T-cell (primary cell): Measurements from ENCODE around the gene LRRC1. TPM values are rescaled to one million over a fixed set of nuclear protein-coding genes. Genes with fewer than 3 reads are reported as not detected.
"Not testable (repeated sequence)": the region's sequence is repeated elsewhere in the genome, so short reads cannot be mapped to it uniquely, and the experiment has no call there.

Experiments used
- ATAC-seq, 4 experiments: fragments of 200-7000 bp in 3 of 4; fragments of 150-1000 bp in 1 of 4; cut with Tn5 transposase; replicated peaks in 1 of 4; 1 replicate in 3 of 4; 2 replicates in 1 of 4; pipeline ENCODE4 v1.10.0; 2021; ENCODE audit warnings: moderate library complexity in 3 of 4, mild to moderate bottlenecking in 2 of 4, moderate number of reproducible peaks in 1 of 4
- CTCF ChIA-PET, 2 donors: fragments of 300-600 bp; sonication (Branson Sonifier 250); formaldehyde crosslinking; loops; one replicate each; lab custom pipeline; 2022; ENCODE audit warnings: antibody characterized with exemption in 2 of 2; lab: Charles Lee
- POLR2A ChIA-PET, 2 donors: fragments of 300-600 bp; sonication (Branson Sonifier 250); formaldehyde crosslinking; loops; one replicate each; lab custom pipeline; 2022; ENCODE audit warnings: antibody characterized with exemption in 2 of 2; lab: Charles Lee
- DNase-seq, 35 experiments: peaks; one replicate each; pipeline versions ENCODE4 v3.0.0 to v3.0.0-alpha.2; 2013 to 2023
- H3K27ac ChIP-seq: one replicate; pipeline ENCODE4 v1.5.1; 2013; ENCODE audit warnings: low read length
- H3K27me3 ChIP-seq, 2 experiments: replicated peaks in 1 of 2; 1 replicate in 1 of 2; 2 replicates in 1 of 2; pipeline versions ENCODE4 v1.6.1 to v1.7.0; 2013; ENCODE audit warnings: low read length in 1 of 2, mixed read lengths in 1 of 2; ENCODE audit not compliant: control insufficient read depth in 2 of 2, insufficient read depth in 2 of 2; ENCODE audit errors: extremely low read depth in 1 of 2
- H3K36me3 ChIP-seq, 2 donors: 1 replicate in 1 of 2; 2 replicates in 1 of 2; pipeline versions ENCODE4 v1.6.1 to v1.7.0; 2013; ENCODE audit warnings: low read length in 1 of 2; ENCODE audit not compliant: control insufficient read depth in 2 of 2, insufficient read depth in 1 of 2; ENCODE audit errors: extremely low read depth in 1 of 2
- H3K4me1 ChIP-seq, 2 experiments: 1 replicate in 1 of 2; 2 replicates in 1 of 2; pipeline versions ENCODE4 v1.6.1 to v1.7.0; 2013; ENCODE audit warnings: low read length in 2 of 2, mixed read lengths in 1 of 2; ENCODE audit not compliant: insufficient read depth in 2 of 2, control insufficient read depth in 1 of 2; ENCODE audit errors: extremely low read depth in 1 of 2
- H3K4me3 ChIP-seq, 2 donors: 1 replicate in 1 of 2; 2 replicates in 1 of 2; pipeline versions ENCODE4 v1.5.1 to v1.7.0; 2013; ENCODE audit warnings: mild to moderate bottlenecking in 2 of 2, low read length in 1 of 2, moderate library complexity in 1 of 2; ENCODE audit not compliant: control insufficient read depth in 1 of 2; ENCODE audit errors: extremely low read depth in 1 of 2
- H3K9me3 ChIP-seq: 2 replicates; pipeline ENCODE4 v1.7.0; 2013
- H3K27ac Mint-ChIP-seq, 2 donors: one replicate each; pipeline ENCODE4 v1.8.0; 2020 to 2021; ENCODE audit warnings: mild to moderate bottlenecking in 2 of 2, mixed read lengths in 2 of 2
- H3K27me3 Mint-ChIP-seq, 2 donors: one replicate each; pipeline ENCODE4 v1.8.0; 2021 to 2022; ENCODE audit warnings: mixed read lengths in 2 of 2
- H3K36me3 Mint-ChIP-seq: one replicate; pipeline ENCODE4 v1.8.0; 2021; ENCODE audit warnings: mixed read lengths
- H3K4me1 Mint-ChIP-seq, 3 donors: one replicate each; pipeline ENCODE4 v1.8.0; 2020 to 2022; ENCODE audit warnings: mixed read lengths in 3 of 3, mild to moderate bottlenecking in 1 of 3
- H3K4me3 Mint-ChIP-seq, 3 donors: one replicate each; pipeline ENCODE4 v1.8.0; 2020 to 2022; ENCODE audit warnings: mild to moderate bottlenecking in 3 of 3, mixed read lengths in 3 of 3, moderate library complexity in 3 of 3
- H3K9me3 Mint-ChIP-seq, 3 donors: one replicate each; pipeline ENCODE4 v1.8.0; 2020 to 2022; ENCODE audit warnings: mixed read lengths in 3 of 3
- WGBS: methylation state at CpG from one replicate; pipeline ENCODE4 v1.1.5; 2013; ENCODE audit warnings: missing lambda C conversion rate; ENCODE audit not compliant: insufficient coverage; 5-methylcytosine and 5-hydroxymethylcytosine counted together
- total RNA-seq, 35 experiments: library from RNA in 6 of 35; stranded (reverse) in 6 of 35; fragments of 120-200 nt in 1 of 35; gene quantifications; one replicate each; pipeline versions ENCODE4 v1.2.1 to v1.2.4 and lab custom pipeline; 2013 to 2026

LRRC1 gene
- total RNA-seq, 5 donors from 2014 or later (not counting 1 experiment from before 2014, with no cell fraction given) = 2.1 to 3.9 (median 2.8) TPM

- Histone ChIP-seq H3K27ac (no peak overlapping the region), H3K36me3 (no peaks in the 10 kb centered on the region), H3K27me3 (no peaks in the 10 kb centered on the region), H3K4me1 (peaks cover 3 to 6% of the 10 kb centered on the region in 2 experiments), H3K4me3 (no peak overlapping the region), H3K9me3 (no peaks in the 10 kb centered on the region)
- ATAC-seq = no peak
- ChIA-PET POLR2A (interaction anchor here in 1 of 2 donors (0.6 kb wide), 1 partner anchor 1559 kb away, joined by 3 read pairs; no protein-coding TSS in a partner anchor), CTCF (no interaction called here)
- Mint-ChIP-seq H3K27ac (no peak overlapping the region), H3K4me3 (no peak overlapping the region), H3K4me1 (peaks cover 5 to 9% (median 8%) of the 10 kb centered on the region in 3 donors), H3K9me3 (no peaks in the 10 kb centered on the region), H3K36me3 (no peaks in the 10 kb centered on the region), H3K27me3 (no peaks in the 10 kb centered on the region)
- DNase-seq = no peak
- WGBS = no CpG with 5 or more reads among the region's 1 CpG
Observed at GRCh38 chr6:53801022-53801421, 6.2 kb downstream of the LRRC1 start.

- H3K36me3 ChIP-seq = no peaks in the 10 kb centered on the region
- Mint-ChIP-seq H3K4me1 (no peaks in the 10 kb centered on the region), H3K27ac (no peak overlapping the region), H3K36me3 (no peaks in the 10 kb centered on the region), H3K27me3 (no peaks in the 10 kb centered on the region), H3K9me3 (no peaks in the 10 kb centered on the region), H3K4me3 (no peak overlapping the region)
- ATAC-seq = no peak
- H3K27ac ChIP-seq = no peak overlapping the region
- no peaks in the 10 kb centered on the region for H3K9me3 ChIP-seq
- DNase-seq = no peak
- ChIA-PET CTCF (no interaction called here), POLR2A (no interaction called here)
- no peak overlapping the region for H3K4me3 ChIP-seq
- H3K27me3 ChIP-seq = no peaks in the 10 kb centered on the region
- H3K4me1 ChIP-seq = peaks cover 0 to 5% of the 10 kb centered on the region in 2 experiments
Observed at GRCh38 chr6:53802582-53802981, 7.8 kb downstream of the LRRC1 start.

- 91% methylated on average over 4 of the region's 6 CpGs for WGBS
- ChIA-PET POLR2A (no interaction called here), CTCF (no interaction called here)
- H3K4me3 ChIP-seq = no peak overlapping the region
- no peaks in the 10 kb centered on the region for H3K4me1 Mint-ChIP-seq
- ATAC-seq (no peak), DNase-seq (no peak)
- H3K4me3 Mint-ChIP-seq = no peak overlapping the region
- H3K27me3 ChIP-seq = no peaks in the 10 kb centered on the region
- H3K36me3 Mint-ChIP-seq = no peaks in the 10 kb centered on the region
- no peak overlapping the region for H3K27ac Mint-ChIP-seq
- H3K9me3 Mint-ChIP-seq = no peaks in the 10 kb centered on the region
- H3K9me3 ChIP-seq = no peaks in the 10 kb centered on the region
- H3K27ac ChIP-seq = no peak overlapping the region
- H3K36me3 ChIP-seq = no peaks in the 10 kb centered on the region
- H3K27me3 Mint-ChIP-seq = no peaks in the 10 kb centered on the region
- H3K4me1 ChIP-seq = peaks cover 0 to 5% of the 10 kb centered on the region in 2 experiments
Observed at GRCh38 chr6:53803081-53803860, 8.5 kb downstream of the LRRC1 start.

GRCh38 chr6:53805016-53805415, 10.2 kb downstream of the LRRC1 start:
- POLR2A ChIA-PET = no interaction called here
- no peaks in the 10 kb centered on the region for H3K36me3 ChIP-seq
- H3K36me3 Mint-ChIP-seq = no peaks in the 10 kb centered on the region
- no peak overlapping the region for H3K4me3 ChIP-seq
- H3K27ac ChIP-seq = no peak overlapping the region
- 94% methylated on average over 5 of the region's 7 CpGs for WGBS
- ATAC-seq = no peak
- H3K9me3 ChIP-seq = no peaks in the 10 kb centered on the region
- H3K4me1 Mint-ChIP-seq = no peaks in the 10 kb centered on the region
- H3K4me1 ChIP-seq = peaks cover 0 to 5% of the 10 kb centered on the region in 2 experiments
- H3K4me3 Mint-ChIP-seq = no peak overlapping the region
- no peak overlapping the region for H3K27ac Mint-ChIP-seq
- DNase-seq = no peak
- H3K9me3 Mint-ChIP-seq = no peaks in the 10 kb centered on the region
- H3K27me3 Mint-ChIP-seq = no peaks in the 10 kb centered on the region
- CTCF ChIA-PET = no interaction called here
- no peaks in the 10 kb centered on the region for H3K27me3 ChIP-seq

- POLR2A ChIA-PET = no interaction called here
- Histone ChIP-seq H3K36me3 (no peaks in the 10 kb centered on the region), H3K27me3 (no peaks in the 10 kb centered on the region), H3K4me1 (peaks cover 0 to 5% of the 10 kb centered on the region in 2 experiments), H3K9me3 (no peaks in the 10 kb centered on the region), H3K27ac (no peak overlapping the region), H3K4me3 (no peak overlapping the region)
- Mint-ChIP-seq H3K27me3 (no peaks in the 10 kb centered on the region), H3K4me1 (no peaks in the 10 kb centered on the region), H3K4me3 (no peak overlapping the region), H3K36me3 (no peaks in the 10 kb centered on the region), H3K27ac (no peak overlapping the region), H3K9me3 (no peaks in the 10 kb centered on the region)
- DNase-seq (peak in 3 of 35 experiments; percentile 2 to 10 (median 9)), ATAC-seq (no peak)
- CTCF ChIA-PET = no interaction called here
- 40% methylated on average over 1 of the region's 4 CpGs for WGBS
Observed at GRCh38 chr6:53805725-53806124, 10.9 kb downstream of the LRRC1 start.

- H3K27me3 Mint-ChIP-seq, H3K9me3 ChIP-seq, ATAC-seq, POLR2A ChIA-PET, H3K4me3 Mint-ChIP-seq, H3K9me3 Mint-ChIP-seq, DNase-seq, H3K27me3 ChIP-seq, H3K27ac Mint-ChIP-seq, H3K36me3 ChIP-seq, H3K4me3 ChIP-seq, H3K36me3 Mint-ChIP-seq, H3K4me1 ChIP-seq, H3K27ac ChIP-seq, H3K4me1 Mint-ChIP-seq: not testable (repeated sequence)
- WGBS = 100% methylated on average over 1 of the region's 6 CpGs
- CTCF ChIA-PET = interaction anchor here in 1 of 2 donors (0.9 kb wide), 1 partner anchor 14 kb away, joined by 3 read pairs; no protein-coding TSS in a partner anchor
Observed at GRCh38 chr6:53807606-53808005, 12.8 kb downstream of the LRRC1 start.
